Activated T-helper 1 cell treated with anti-CD3 and anti-CD28 coated beads, Interleukin-12 subunit alpha, Interleukin-12 subunit beta, Interleukin-2, Interleukin-4 antibody, amounts not matched to agents 30 ng/mL and 10 ng/mL and 1 ng/mL, durations not matched to agents 14 hours and 24 hours and 36 hours (primary cell): ENCODE measurements around the gene LYPD4. TPM values are rescaled to one million over a fixed set of nuclear protein-coding genes. Genes with fewer than 3 reads are reported as not detected.

ENCODE experiments used
- DNase-seq: peaks from one replicate; pipeline ENCODE4 v3.0.0; 2021; ENCODE audit warnings: low spot score
- H3K27ac Mint-ChIP-seq: one replicate; pipeline ENCODE4 v1.8.0; 2021; ENCODE audit warnings: mild to moderate bottlenecking, mixed read lengths
- H3K27me3 Mint-ChIP-seq: one replicate; pipeline ENCODE4 v1.8.0; 2022; ENCODE audit warnings: mild to moderate bottlenecking, moderate library complexity, mixed read lengths; ENCODE audit not compliant: insufficient read depth
- H3K36me3 Mint-ChIP-seq: one replicate; pipeline ENCODE4 v1.8.0; 2021; ENCODE audit warnings: low read depth, mixed read lengths
- H3K4me1 Mint-ChIP-seq: one replicate; pipeline ENCODE4 v1.8.0; 2021; ENCODE audit warnings: low read depth, mixed read lengths
- H3K4me3 Mint-ChIP-seq: one replicate; pipeline ENCODE4 v1.8.0; 2021; ENCODE audit warnings: mild to moderate bottlenecking, moderate library complexity, mixed read lengths
- H3K9me3 Mint-ChIP-seq: one replicate; pipeline ENCODE4 v1.8.0; 2021; ENCODE audit warnings: mixed read lengths
- intact Hi-C: fragments of 100-400 bp; cut with micrococcal nuclease; formaldehyde crosslinking; loops from one replicate; pipeline ENCODE4 v1.15.1; 2024
- total RNA-seq: library from RNA; stranded (reverse); gene quantifications from 2 replicates; pipeline ENCODE4 v1.2.3, GENCODE V29; 2022

LYPD4 gene, protein sequence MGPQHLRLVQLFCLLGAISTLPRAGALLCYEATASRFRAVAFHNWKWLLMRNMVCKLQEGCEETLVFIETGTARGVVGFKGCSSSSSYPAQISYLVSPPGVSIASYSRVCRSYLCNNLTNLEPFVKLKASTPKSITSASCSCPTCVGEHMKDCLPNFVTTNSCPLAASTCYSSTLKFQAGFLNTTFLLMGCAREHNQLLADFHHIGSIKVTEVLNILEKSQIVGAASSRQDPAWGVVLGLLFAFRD
- not detected in 2 replicates for total RNA-seq

DNA sequence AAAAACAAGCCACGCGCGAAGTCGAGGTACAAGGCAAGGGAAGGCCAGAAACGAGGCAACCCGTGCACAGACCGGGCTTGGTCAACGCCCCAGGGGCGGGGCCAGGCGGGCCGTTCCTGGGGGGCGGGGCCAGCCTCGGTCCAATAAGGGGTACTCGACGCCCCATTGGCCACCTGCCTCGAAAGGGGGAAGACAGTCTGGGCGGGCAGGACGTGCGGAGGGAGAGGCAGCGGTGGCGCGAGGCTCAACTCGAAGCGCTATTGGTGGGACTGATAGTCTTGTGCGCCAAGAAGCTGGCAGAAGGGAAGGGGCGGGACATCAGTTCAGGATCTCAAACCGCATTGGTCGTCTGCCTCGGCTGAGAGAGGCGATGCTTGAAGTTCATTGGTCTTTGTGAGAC, at the start of gene LYPD4:
LYPD4 (minus strand) TSS at position 83 of the 400 bp plus-strand sequence. CDS start 5,398 bp downstream, outside the sequence.
- Mint-ChIP-seq H3K36me3 (no peaks in the 10 kb centered on the region), H3K27me3 (peaks cover 3% of the 10 kb centered on the region), H3K27ac (no peak within 1 kb of the TSS), H3K4me1 (no peaks in the 10 kb centered on the region), H3K4me3 (no peak within 1 kb of the TSS), H3K9me3 (no peaks in the 10 kb centered on the region)
- DNase-seq = no peak
- intact Hi-C loops = no loop called here

- no peaks in the 10 kb centered on the region for H3K27me3 Mint-ChIP-seq
- H3K9me3 Mint-ChIP-seq = no peaks in the 10 kb centered on the region
- peaks cover 53% of the 10 kb centered on the region for H3K36me3 Mint-ChIP-seq
- intact Hi-C loops = no loop called here
- H3K4me3 Mint-ChIP-seq = no peak overlapping the region
- peaks cover 35% of the 10 kb centered on the region for H3K4me1 Mint-ChIP-seq
- H3K27ac Mint-ChIP-seq = peak overlapping the region; percentile 83
- DNase-seq = no peak
Observed at GRCh38 chr19:41893899-41894298, 49.4 kb upstream of the LYPD4 start.

DNA sequence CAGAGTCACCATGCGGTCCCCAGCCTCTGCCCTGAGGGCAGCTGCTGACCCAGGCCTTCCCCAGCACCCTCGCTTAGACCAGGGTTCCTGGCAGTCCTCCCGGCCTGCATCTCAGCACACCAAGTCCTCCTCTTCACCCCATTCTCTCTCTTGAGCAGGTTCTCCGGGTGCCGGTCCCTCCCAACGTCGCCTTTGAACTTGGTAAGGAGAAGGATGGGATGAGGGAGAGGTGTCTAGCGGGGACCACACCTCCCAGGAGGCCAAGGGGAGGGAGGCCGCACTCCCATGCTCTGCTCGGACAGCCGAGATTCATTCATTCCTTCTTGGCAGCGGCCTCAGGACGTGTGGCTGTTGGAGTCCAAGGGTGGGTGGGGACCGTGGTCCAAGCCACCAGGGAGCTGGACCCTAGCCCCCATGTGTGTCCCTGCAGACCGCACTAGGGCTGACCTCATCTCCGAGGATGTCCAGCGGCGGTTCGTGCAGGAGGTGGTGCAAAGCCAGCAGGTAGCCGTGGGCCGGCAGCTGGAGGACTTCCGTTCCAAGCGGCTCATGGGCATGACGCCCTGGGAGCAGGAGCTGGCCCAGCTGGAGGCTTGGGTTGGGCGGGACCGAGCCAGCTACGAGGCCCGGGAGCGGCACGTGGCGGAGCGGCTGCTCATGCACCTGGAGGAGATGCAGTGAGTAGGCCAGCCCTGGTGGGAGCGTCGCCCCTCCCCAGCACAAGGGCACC, 47.9 kb upstream of the LYPD4 start:
- Mint-ChIP-seq H3K4me3 (no peak overlapping the region), H3K4me1 (peaks cover 42% of the 10 kb centered on the region), H3K36me3 (peaks cover 49% of the 10 kb centered on the region), H3K27ac (no peak overlapping the region), H3K9me3 (no peaks in the 10 kb centered on the region), H3K27me3 (no peaks in the 10 kb centered on the region)
- DNase-seq = no peak
- intact Hi-C loops = no loop called here

- no peak for DNase-seq
- H3K4me3 Mint-ChIP-seq = no peak overlapping the region
- intact Hi-C loops = no loop called here
- no peaks in the 10 kb centered on the region for H3K27me3 Mint-ChIP-seq
- no peaks in the 10 kb centered on the region for H3K9me3 Mint-ChIP-seq
- H3K4me1 Mint-ChIP-seq = peaks cover 54% of the 10 kb centered on the region
- H3K27ac Mint-ChIP-seq = no peak overlapping the region
- H3K36me3 Mint-ChIP-seq = peaks cover 44% of the 10 kb centered on the region
Observed at GRCh38 chr19:41890936-41891335, 46.5 kb upstream of the LYPD4 start.

DNA sequence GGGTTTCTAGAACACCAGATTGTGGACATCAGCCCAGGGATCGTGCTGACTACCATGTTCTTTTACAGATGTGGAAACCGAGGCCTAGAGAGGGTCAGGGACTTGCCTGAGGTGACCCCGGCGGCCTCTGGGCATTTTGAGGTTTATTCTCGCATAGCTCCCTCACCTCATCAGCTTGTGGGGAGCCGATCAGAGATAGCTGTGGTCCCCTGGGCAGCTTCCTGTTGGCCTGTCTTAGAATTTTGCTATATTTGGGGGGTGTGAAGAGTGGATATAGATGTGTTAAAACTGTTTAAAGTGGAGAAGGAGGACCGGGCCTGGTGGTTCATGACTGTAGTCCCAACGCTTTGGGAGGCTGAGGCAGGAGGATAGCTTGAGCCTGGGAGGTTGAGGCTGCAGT, 45.4 kb upstream of the LYPD4 start:
- H3K27me3 Mint-ChIP-seq = no peaks in the 10 kb centered on the region
- H3K4me3 Mint-ChIP-seq = no peak overlapping the region
- H3K27ac Mint-ChIP-seq = peak overlapping the region; percentile 78
- H3K9me3 Mint-ChIP-seq = no peaks in the 10 kb centered on the region
- H3K36me3 Mint-ChIP-seq = peaks cover 40% of the 10 kb centered on the region
- peaks cover 57% of the 10 kb centered on the region for H3K4me1 Mint-ChIP-seq
- intact Hi-C loops = loop anchor here (2.0 to 10.0 kb wide), 5 partner anchors 149 to 1173 kb away; partner anchors contain the start of genes COQ8B, HNRNPUL1 and ITPKC
- no peak for DNase-seq

DNA sequence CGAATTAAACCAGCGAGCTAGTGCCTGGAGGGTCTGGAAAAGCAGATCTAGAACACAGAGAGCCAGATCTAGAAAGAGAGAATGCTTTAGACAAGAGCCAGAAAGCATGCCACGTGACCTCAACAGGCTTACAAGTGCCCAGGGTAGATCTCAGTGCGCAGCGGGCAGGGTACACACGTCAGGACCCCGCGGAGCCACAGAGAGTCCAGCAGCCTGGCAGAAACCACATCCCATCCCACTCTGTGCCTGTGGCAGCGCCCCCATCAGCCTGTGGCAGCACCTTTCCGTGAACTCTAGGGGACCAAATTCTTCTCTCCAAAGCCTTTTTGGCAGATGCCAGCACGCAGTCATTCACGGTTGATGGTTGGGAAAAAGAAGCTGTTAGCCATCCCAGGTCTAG, 44.4 kb upstream of the LYPD4 start:
- Mint-ChIP-seq H3K4me3 (peak overlapping the region; percentile 81), H3K36me3 (peaks cover 35% of the 10 kb centered on the region), H3K27me3 (no peaks in the 10 kb centered on the region), H3K9me3 (no peaks in the 10 kb centered on the region), H3K4me1 (peaks cover 58% of the 10 kb centered on the region), H3K27ac (peak overlapping the region; percentile 73)
- intact Hi-C loops = loop anchor here (2.0 to 10.0 kb wide), 5 partner anchors 148 to 1172 kb away; partner anchors contain the start of genes COQ8B, HNRNPUL1 and ITPKC
- DNase-seq = no peak

- Mint-ChIP-seq H3K27me3 (no peaks in the 10 kb centered on the region), H3K36me3 (peaks cover 35% of the 10 kb centered on the region), H3K9me3 (no peaks in the 10 kb centered on the region), H3K4me3 (peak overlapping the region; percentile 81), H3K27ac (peak overlapping the region; percentile 91), H3K4me1 (peaks cover 54% of the 10 kb centered on the region)
- DNase-seq = peak; percentile 76
- intact Hi-C loops = loop anchor here (1.0 to 10.0 kb wide), 10 partner anchors 17 to 1171 kb away; partner anchors contain the start of genes COQ8B, HNRNPUL1, ITPKC and RABAC1
Observed at GRCh38 chr19:41887711-41888382, 43.4 kb upstream of the LYPD4 start.

- peaks cover 37% of the 10 kb centered on the region for H3K36me3 Mint-ChIP-seq
- peak overlapping the region; percentile 91 for H3K27ac Mint-ChIP-seq
- peaks cover 60% of the 10 kb centered on the region for H3K4me1 Mint-ChIP-seq
- H3K27me3 Mint-ChIP-seq = no peaks in the 10 kb centered on the region
- no peaks in the 10 kb centered on the region for H3K9me3 Mint-ChIP-seq
- DNase-seq = peak; percentile 68
- H3K4me3 Mint-ChIP-seq = peak overlapping the region; percentile 81
- intact Hi-C loops = loop anchor here (1.0 to 10.0 kb wide), 9 partner anchors 16 to 1170 kb away; partner anchors contain the start of genes COQ8B, HNRNPUL1, ITPKC and RABAC1
Observed at GRCh38 chr19:41886761-41887710, 42.6 kb upstream of the LYPD4 start.

DNA sequence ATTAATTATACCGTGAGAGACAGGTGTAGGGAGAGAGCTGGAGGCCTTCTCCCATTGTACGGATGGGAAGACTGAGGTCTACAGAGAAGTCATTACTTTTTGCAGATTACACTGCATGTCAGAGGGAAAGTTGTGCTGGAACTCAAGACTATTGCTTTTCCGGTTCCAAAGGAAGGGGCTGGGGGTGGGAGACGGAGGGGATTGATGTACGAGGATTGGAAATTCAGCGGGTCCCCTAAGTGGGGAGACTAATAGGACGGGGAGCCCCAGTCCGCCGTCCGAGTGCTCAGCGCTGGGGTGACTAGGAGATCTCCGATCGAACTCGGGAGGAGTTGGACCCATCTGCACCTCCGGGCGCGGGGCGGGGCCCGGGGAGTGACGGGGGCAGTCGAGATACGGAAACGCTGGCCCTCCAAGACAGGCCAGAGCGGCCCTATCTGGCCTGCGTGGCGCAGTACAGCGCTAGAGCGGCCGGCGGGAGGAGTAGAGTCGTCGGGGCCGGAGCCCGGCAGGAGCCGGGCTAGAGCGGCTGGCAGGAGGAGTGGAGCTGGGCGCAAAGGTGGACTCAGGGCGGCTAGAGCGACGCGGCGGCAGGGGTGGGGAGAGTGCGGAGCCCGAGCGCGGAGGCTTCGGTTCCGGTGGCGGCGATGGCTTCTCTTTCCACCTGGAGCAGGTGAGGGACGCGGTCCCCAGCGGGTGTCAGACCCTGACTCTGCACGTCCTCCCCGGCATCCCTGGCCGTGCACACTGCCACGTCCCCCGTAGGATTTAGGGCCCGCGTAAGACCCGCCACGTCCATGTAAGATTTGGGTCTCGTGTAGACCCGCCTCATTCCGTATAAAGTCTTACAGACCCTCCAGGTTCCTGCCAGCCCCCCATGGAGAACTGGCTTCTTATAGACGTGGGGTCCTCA, 39.6 kb upstream of the LYPD4 start:
- Mint-ChIP-seq H3K9me3 (no peaks in the 10 kb centered on the region), H3K4me3 (peak overlapping the region; percentile 81), H3K27me3 (no peaks in the 10 kb centered on the region), H3K36me3 (peaks cover 22% of the 10 kb centered on the region), H3K27ac (peak overlapping the region; percentile 96), H3K4me1 (peaks cover 56% of the 10 kb centered on the region)
- DNase-seq = peak; percentile 89
- intact Hi-C loops = loop anchor here (1.0 to 10.0 kb wide), 5 partner anchors 9 to 619 kb away; partner anchors contain the start of genes GSK3A and HNRNPUL1

- Mint-ChIP-seq H3K27me3 (no peaks in the 10 kb centered on the region), H3K4me3 (peak overlapping the region; percentile 81), H3K27ac (peak overlapping the region; percentile 96), H3K9me3 (no peaks in the 10 kb centered on the region), H3K4me1 (peaks cover 50% of the 10 kb centered on the region), H3K36me3 (peaks cover 17% of the 10 kb centered on the region)
- intact Hi-C loops = loop anchor here (5.0 to 10.0 kb wide), 3 partner anchors 339 to 619 kb away; partner anchors contain the start of genes GSK3A and HNRNPUL1
- DNase-seq = no peak
Observed at GRCh38 chr19:41883463-41883820, 39.0 kb upstream of the LYPD4 start.
